GM12891 (cell line): ENCODE data around the gene NKX6-2.
"Not testable (repeated sequence)": the region's sequence is repeated elsewhere in the genome, so short reads cannot be mapped to it uniquely, and the experiment has no call there.

ENCODE experiments used
- POLR2A ChIP-seq: IDR thresholded peaks from 2 replicates; pipeline ENCODE4 v1.6.1; 2011; ENCODE audit warnings: low read depth, low read length, control low read depth
- POLR2AphosphoS5 ChIP-seq: IDR thresholded peaks from 2 replicates; pipeline ENCODE4 v1.6.1; 2011; ENCODE audit warnings: low read depth, low read length, control low read depth
- POU2F2 ChIP-seq: IDR thresholded peaks from 2 replicates; pipeline ENCODE4 v1.6.1; 2011; ENCODE audit warnings: low read depth, mild to moderate bottlenecking, control low read depth, low read length, moderate library complexity
- SPI1 ChIP-seq: IDR thresholded peaks from 2 replicates; pipeline ENCODE4 v1.6.1; 2011; ENCODE audit warnings: low read depth, low read length, control low read depth
- TAF1 ChIP-seq: IDR thresholded peaks from 2 replicates; pipeline ENCODE4 v1.6.1; 2011; ENCODE audit warnings: low read depth, low read length, control low read depth

- TF ChIP-seq POLR2A, POU2F2, POLR2AphosphoS5, TAF1, SPI1: not testable (repeated sequence)
These were observed 42.6 kb downstream of the NKX6-2 start for GRCh38 chr10:132743196-132743924.
